Mucosa of stomach (tissue), 1 donor: ENCODE results near the gene ENTPD6.
"Not testable (repeated sequence)": the region's sequence is repeated elsewhere in the genome, so short reads cannot be mapped to it uniquely, and the experiment has no call there.

Experiments used
- H3K27me3 ChIP-seq: one replicate; pipeline ENCODE4 v1.7.0; 2013; ENCODE audit warnings: mild to moderate bottlenecking, low read length; ENCODE audit not compliant: control insufficient read depth, insufficient read depth
- H3K36me3 ChIP-seq: one replicate; pipeline ENCODE4 v1.7.0; 2013; ENCODE audit warnings: low read length; ENCODE audit not compliant: control insufficient read depth, insufficient read depth
- H3K4me1 ChIP-seq: one replicate; pipeline ENCODE4 v1.7.0; 2013; ENCODE audit warnings: mild to moderate bottlenecking, low read length; ENCODE audit not compliant: control insufficient read depth, insufficient read depth
- H3K4me3 ChIP-seq: one replicate; pipeline ENCODE4 v1.7.0; 2013; ENCODE audit warnings: low read length
- H3K9ac ChIP-seq: one replicate; pipeline ENCODE4 v1.7.0; 2013; ENCODE audit warnings: mild to moderate bottlenecking, low read length, moderate library complexity
- H3K9me3 ChIP-seq: one replicate; pipeline ENCODE4 v1.7.0; 2013; ENCODE audit warnings: mild to moderate bottlenecking, low read length, moderate library complexity; ENCODE audit not compliant: control insufficient read depth
- donor health status: Pancreatic carcinoma.

The ENTPD6 gene

GRCh38 chr20:25260770-25261437, 65.4 kb downstream of the ENTPD6 start:
- not testable (repeated sequence) for H3K9me3 ChIP-seq, H3K27me3 ChIP-seq, H3K36me3 ChIP-seq, H3K4me3 ChIP-seq, H3K9ac ChIP-seq
- H3K4me1 ChIP-seq = peaks cover 23% of the 10 kb centered on the region

- Histone ChIP-seq H3K4me1 (no peaks in the 10 kb centered on the region), H3K4me3 (no peak overlapping the region), H3K36me3 (no peaks in the 10 kb centered on the region), H3K9ac (no peak overlapping the region), H3K9me3 (no peaks in the 10 kb centered on the region), H3K27me3 (no peaks in the 10 kb centered on the region)
Measured at GRCh38 chr20:25269057-25269832, 73.7 kb downstream of the ENTPD6 start.

GRCh38 chr20:25269833-25270170, 74.3 kb downstream of the ENTPD6 start:
- Histone ChIP-seq H3K9ac (no peak overlapping the region), H3K4me1 (no peaks in the 10 kb centered on the region), H3K36me3 (no peaks in the 10 kb centered on the region)

GRCh38 chr20:25270829-25271251, 75.3 kb downstream of the ENTPD6 start:
- no peaks in the 10 kb centered on the region for H3K4me1 ChIP-seq
- no peaks in the 10 kb centered on the region for H3K36me3 ChIP-seq
- H3K27me3 ChIP-seq = no peaks in the 10 kb centered on the region
- no peak overlapping the region for H3K9ac ChIP-seq
- H3K9me3 ChIP-seq = no peaks in the 10 kb centered on the region
- H3K4me3 ChIP-seq = no peak overlapping the region

More at GRCh38 chr20:25269833-25270170, 74.3 kb downstream of the ENTPD6 start:
- no peaks in the 10 kb centered on the region for H3K27me3 ChIP-seq
- H3K9me3 ChIP-seq = no peaks in the 10 kb centered on the region
- no peak overlapping the region for H3K4me3 ChIP-seq

- Histone ChIP-seq H3K36me3 (no peaks in the 10 kb centered on the region), H3K27me3 (no peaks in the 10 kb centered on the region), H3K9ac (no peak overlapping the region), H3K4me3 (no peak overlapping the region), H3K4me1 (no peaks in the 10 kb centered on the region), H3K9me3 (no peaks in the 10 kb centered on the region)
Measured at GRCh38 chr20:25271486-25272222, 76.1 kb downstream of the ENTPD6 start.

GRCh38 chr20:25272223-25273000, 76.9 kb downstream of the ENTPD6 start:
- Histone ChIP-seq H3K9ac (no peak overlapping the region), H3K36me3 (no peaks in the 10 kb centered on the region), H3K27me3 (no peaks in the 10 kb centered on the region), H3K9me3 (no peaks in the 10 kb centered on the region), H3K4me3 (no peak overlapping the region), H3K4me1 (no peaks in the 10 kb centered on the region)

GRCh38 chr20:25273046-25273445, 77.5 kb downstream of the ENTPD6 start:
- Histone ChIP-seq H3K27me3 (no peaks in the 10 kb centered on the region), H3K9me3 (no peaks in the 10 kb centered on the region), H3K9ac (no peak overlapping the region), H3K36me3 (no peaks in the 10 kb centered on the region), H3K4me1 (no peaks in the 10 kb centered on the region), H3K4me3 (no peak overlapping the region)

- Histone ChIP-seq H3K9ac (no peak overlapping the region), H3K4me3 (no peak overlapping the region), H3K27me3 (no peaks in the 10 kb centered on the region), H3K9me3 (no peaks in the 10 kb centered on the region), H3K36me3 (no peaks in the 10 kb centered on the region), H3K4me1 (no peaks in the 10 kb centered on the region)
Measured at GRCh38 chr20:25273541-25274358, 78.2 kb downstream of the ENTPD6 start.

- H3K27me3 ChIP-seq = no peaks in the 10 kb centered on the region
- H3K4me3 ChIP-seq = no peak overlapping the region
- H3K36me3 ChIP-seq = no peaks in the 10 kb centered on the region
- no peaks in the 10 kb centered on the region for H3K4me1 ChIP-seq
- H3K9ac ChIP-seq = no peak overlapping the region
- no peaks in the 10 kb centered on the region for H3K9me3 ChIP-seq
Measured at GRCh38 chr20:25274481-25274880, 79.0 kb downstream of the ENTPD6 start.

GRCh38 chr20:25274891-25275812, 79.6 kb downstream of the ENTPD6 start:
- H3K27me3 ChIP-seq = no peaks in the 10 kb centered on the region
- no peaks in the 10 kb centered on the region for H3K9me3 ChIP-seq
- no peaks in the 10 kb centered on the region for H3K4me1 ChIP-seq
- no peaks in the 10 kb centered on the region for H3K36me3 ChIP-seq
- H3K9ac ChIP-seq = no peak overlapping the region
- H3K4me3 ChIP-seq = no peak overlapping the region
